HG03571 (cell line): ENCODE results near the gene ANXA10.
A peak's percentile ranks its signal among the peaks of the same experiment; 100 is the strongest.
"Not testable (repeated sequence)": the region's sequence is repeated elsewhere in the genome, so short reads cannot be mapped to it uniquely, and the experiment has no call there.

Experiments
- ATAC-seq: cut with Tn5 transposase; IDR thresholded peaks from one replicate; pipeline ENCODE4 v1.9.1; 2021; ENCODE audit not compliant: unreplicated experiment

Gene ANXA10

DNA sequence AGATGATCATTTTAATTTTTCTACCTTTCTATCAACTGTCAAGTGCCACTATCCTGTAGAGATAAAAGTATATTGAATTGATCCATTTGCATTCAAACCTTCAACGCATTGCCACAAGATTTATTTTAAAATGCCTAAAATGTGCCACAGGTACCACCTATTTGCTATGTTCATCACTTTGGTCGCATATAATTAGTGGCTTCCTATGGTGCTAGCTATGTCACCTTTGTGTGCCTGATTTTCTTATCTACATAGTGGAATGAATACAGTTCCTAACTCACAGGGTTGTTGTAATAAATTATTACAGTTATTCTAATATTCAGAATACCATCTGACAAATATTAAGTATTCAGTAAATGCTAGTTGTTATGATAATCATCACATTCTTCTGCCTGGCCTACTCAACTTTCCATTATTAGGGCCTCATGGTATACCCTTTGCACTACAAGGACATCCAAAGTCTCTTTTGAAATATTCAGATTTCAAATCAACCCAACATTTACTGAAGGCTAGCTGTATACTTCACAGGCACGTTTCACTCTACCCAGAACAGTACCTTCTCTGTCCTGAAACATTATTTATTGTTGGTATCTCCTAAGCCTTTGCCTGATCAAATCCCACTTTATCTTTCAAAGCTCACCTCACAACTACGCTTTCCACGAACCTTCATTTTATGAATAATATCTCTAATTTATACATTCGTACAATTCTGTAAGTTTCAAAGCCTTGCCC, 62.4 kb downstream of the ANXA10 start:
- ATAC-seq: no peak

- no peak for ATAC-seq
Observed at GRCh38 chr4:168162604-168163003, 70.3 kb downstream of the ANXA10 start.

GRCh38 chr4:168163106-168163505, 70.8 kb downstream of the ANXA10 start:
- ATAC-seq: no peak

DNA sequence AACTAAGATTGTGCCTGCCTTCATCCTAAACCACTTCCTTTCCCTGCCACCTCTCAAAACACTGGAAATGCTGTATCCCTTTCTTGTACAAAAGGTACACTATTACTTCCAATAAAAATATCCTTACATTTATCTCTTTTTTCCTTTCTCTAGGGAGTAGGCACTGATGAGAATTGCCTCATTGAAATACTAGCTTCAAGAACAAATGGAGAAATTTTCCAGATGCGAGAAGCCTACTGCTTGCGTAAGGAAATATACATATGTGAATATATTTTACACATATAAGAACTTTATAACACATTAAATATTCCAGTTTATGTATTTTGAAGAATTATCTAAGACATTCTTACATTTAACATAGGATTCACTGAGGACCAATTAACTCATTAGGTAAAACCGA, 71.7 kb downstream of the ANXA10 start:
- no peak for ATAC-seq

- ATAC-seq: no peak
Observed at GRCh38 chr4:168164915-168165548, 72.7 kb downstream of the ANXA10 start.

DNA sequence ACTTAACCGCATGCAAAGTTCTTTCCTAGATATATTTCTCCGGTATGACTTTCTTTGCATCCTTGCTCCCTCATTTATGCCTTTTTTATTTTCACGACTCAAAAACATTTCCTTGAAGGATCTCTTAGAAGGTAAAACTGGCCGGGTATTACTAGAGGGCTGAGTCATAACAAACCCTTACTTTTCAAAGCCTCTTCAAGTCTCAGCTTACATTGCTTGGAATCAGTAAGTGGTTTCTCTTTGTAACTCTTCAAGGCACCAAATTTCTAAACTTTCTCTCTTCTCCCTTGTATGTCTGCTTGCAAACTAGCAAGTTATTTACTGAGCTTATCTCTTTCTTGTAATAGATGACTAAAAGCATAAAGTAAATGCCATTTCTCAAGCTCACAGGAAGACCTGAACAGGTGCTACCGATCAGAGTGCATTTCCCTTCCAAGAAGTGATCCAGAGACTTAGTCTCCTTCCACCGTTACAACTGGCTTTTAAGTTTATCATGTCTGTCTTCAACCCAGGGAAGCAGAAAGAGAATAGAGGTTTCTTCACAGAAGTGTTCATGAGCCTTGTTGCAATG, 75.5 kb downstream of the ANXA10 start:
- ATAC-seq: no peak

GRCh38 chr4:168174308-168174707, 82.0 kb downstream of the ANXA10 start:
- no peak for ATAC-seq

- no peak for ATAC-seq
Observed at GRCh38 chr4:168177546-168178149, 85.3 kb downstream of the ANXA10 start.

DNA sequence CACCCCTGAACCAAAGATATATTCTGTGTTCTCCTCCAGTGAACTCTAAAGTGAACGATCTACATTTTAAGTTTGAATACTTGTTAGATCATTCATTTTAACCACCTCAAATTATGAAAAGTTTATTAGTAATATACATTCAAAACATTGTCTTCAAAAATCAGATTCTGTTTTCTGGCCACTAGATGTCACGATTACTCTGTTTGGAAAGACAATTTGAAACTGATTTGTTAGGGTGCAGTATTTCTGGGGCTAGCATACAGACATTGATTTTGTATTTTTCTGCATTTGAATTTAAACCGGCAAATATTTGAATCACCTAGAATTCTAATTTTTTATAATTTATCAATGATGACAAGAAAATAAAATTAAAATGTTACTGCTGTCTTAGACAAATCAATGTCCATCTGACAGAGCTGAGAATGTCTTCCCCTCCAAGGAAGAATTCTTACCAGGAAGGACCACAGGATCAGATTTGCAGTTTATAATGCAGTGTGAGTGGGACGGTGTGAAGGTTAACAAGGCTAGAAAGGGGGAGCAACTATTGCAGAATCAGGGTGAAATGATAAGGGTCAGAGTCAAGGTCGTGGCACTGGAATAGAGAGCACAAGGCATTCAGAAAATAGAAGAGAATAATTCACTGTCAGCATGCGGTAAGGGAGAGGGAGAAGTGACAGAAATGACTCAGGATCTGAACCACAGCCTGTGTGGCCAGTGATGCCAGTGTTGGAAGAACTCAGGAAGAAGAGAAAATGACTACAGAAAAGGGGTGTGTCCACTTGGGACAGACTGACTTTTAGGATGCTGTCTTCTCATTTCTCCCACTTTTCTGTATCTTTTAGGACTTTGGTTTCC, 91.6 kb downstream of the ANXA10 start:
- no peak for ATAC-seq

DNA sequence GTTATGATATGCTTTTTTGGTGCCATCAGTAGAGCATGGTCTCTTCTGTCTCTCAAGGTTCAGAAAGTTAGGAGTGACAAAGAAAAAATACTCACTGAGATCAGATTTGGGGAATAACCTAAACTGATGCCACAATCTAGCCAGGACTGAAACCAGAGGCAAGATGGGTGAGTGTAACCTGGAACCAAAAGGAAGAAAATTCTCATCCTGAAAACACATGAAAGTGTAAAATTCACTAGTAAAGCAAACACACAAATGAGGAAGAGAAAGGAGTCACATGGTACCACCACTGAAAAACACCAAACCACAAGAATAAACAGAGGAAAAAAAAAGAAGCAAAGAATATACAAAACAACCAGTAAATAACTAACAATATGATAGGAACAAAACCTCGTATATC, 96.4 kb downstream of the ANXA10 start:
- peak; percentile 45 for ATAC-seq

GRCh38 chr4:168197926-168198325, 105.6 kb downstream of the ANXA10 start:
- no peak for ATAC-seq

DNA sequence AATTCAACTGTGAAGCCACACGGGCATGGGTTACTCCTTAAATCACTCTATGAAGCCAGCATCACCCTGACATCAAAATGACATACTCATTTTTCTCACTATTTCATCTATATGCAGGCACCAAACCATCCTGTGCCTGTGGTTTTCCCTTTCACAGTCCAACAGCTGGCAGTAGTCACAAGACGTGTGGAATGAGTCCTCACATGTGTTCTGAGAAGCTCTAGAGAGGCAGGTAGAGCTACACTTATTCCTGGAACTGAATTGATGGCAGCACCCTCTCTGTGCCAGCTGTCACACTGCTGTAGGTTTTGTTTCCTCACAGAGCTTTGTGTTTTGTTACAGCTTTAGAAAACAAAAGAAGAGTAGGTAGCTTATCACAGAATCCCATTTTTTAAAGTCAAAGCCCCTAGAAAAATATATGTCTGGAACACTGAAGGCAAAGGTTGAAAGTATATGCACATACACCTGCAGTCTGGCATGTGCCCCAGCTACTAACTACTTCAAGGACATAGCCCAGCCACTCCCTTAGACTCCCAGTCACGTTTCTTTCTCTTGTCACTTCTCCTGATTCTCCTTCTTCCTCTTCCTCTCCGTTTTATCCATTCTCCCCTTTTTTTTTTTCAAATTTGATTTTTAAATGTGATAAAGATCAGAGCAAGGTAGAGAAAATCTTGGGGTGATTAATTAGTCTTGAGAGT, 107.1 kb downstream of the ANXA10 start:
- ATAC-seq: no peak

GRCh38 chr4:168200685-168201084, 108.3 kb downstream of the ANXA10 start:
- ATAC-seq: no peak

GRCh38 chr4:168203233-168203911, 111.0 kb downstream of the ANXA10 start:
- no peak for ATAC-seq

GRCh38 chr4:168208957-168209614, 116.7 kb downstream of the ANXA10 start:
- ATAC-seq: no peak

- ATAC-seq: no peak
Observed at GRCh38 chr4:168212656-168213055, 120.3 kb downstream of the ANXA10 start.

DNA sequence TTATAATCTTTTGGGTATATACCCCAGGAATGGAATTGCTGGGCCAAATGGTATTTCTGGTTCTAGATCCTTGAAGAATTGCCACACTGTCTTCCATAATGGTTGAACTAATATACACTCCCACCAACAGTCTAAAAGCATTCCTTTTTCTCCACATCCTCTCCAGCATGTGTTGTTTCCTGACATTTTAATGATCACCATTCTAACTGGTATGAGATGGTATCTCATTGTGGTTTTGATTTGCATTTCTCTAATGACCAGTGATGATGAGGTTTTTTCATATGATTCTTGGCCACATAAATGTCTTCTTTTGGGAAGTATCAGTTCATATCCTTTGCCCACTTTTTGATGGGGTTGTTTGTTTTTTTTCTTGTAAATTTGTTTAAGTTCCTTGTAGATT, 121.2 kb downstream of the ANXA10 start:
- ATAC-seq: not testable (repeated sequence)

- no peak for ATAC-seq
Observed at GRCh38 chr4:168218645-168219044, 126.3 kb downstream of the ANXA10 start.

GRCh38 chr4:168220893-168221292, 128.6 kb downstream of the ANXA10 start:
- no peak for ATAC-seq
